ENCODE measurements around the gene ABO.
"Not testable (repeated sequence)": the region's sequence is repeated elsewhere in the genome, so short reads cannot be mapped to it uniquely, and the experiment has no call there.

Gene ABO

GRCh38 chr9:133226219-133227171 lies 48.5 kb downstream of the ABO start:
- H3K4me3 ChIP-seq (ENCODE audit: low read length), result no peak overlapping the region
- H3K27ac ChIP-seq (ENCODE audit: low read depth, low read length), result no peak overlapping the region
- TF ChIP-seq CTCF (IDR thresholded peaks at IDR 0.05; ENCODE audit: low read depth, low read length, poor library complexity, severe bottlenecking) (no peak), EZH2phosphoT487 (IDR thresholded peaks at IDR 0.05; ENCODE audit: borderline replicate concordance, low read length) (no peak)
- H3K79me2 ChIP-seq (ENCODE audit: control insufficient read depth, low read length), result no peaks in the 10 kb centered on the region
- no peaks in the 10 kb centered on the region for H3K36me3 ChIP-seq (ENCODE audit: control insufficient read depth, low read length)
- H3F3A ChIP-seq (ENCODE audit: control insufficient read depth, insufficient read depth), result no peaks in the 10 kb centered on the region
- no peaks in the 10 kb centered on the region for H3K4me1 ChIP-seq (ENCODE audit: control insufficient read depth, low read length)
- no peaks in the 10 kb centered on the region for H4K20me1 ChIP-seq (ENCODE audit: control insufficient read depth, insufficient read depth, low read depth, low read length)
- no peaks in the 10 kb centered on the region for H3K9me3 ChIP-seq (ENCODE audit: control insufficient read depth, insufficient read depth, low read length)
- no peak overlapping the region for H3K4me2 ChIP-seq (ENCODE audit: low read length)
- no peaks in the 10 kb centered on the region for H3K9me2 ChIP-seq (replicated peaks; ENCODE audit: control insufficient read depth, low read length)
- H3K27me3 ChIP-seq (ENCODE audit: control insufficient read depth, low read length), result peaks cover 8% of the 10 kb centered on the region; the same call in 1 of the 2 replicates

GRCh38 chr9:133225171-133226011 lies 49.6 kb downstream of the ABO start:
- Histone ChIP-seq H3K4me2 (ENCODE audit: low read length) (no peak overlapping the region), H3F3A (ENCODE audit: control insufficient read depth, insufficient read depth) (no peaks in the 10 kb centered on the region), H3K27me3 (ENCODE audit: control insufficient read depth, low read length) (peaks cover 8% of the 10 kb centered on the region; the same call in 1 of the 2 replicates), H3K9me3 (ENCODE audit: control insufficient read depth, insufficient read depth, low read length) (no peaks in the 10 kb centered on the region), H3K9me2 (replicated peaks; ENCODE audit: control insufficient read depth, low read length) (no peaks in the 10 kb centered on the region), H3K36me3 (ENCODE audit: control insufficient read depth, low read length) (no peaks in the 10 kb centered on the region), H3K4me1 (ENCODE audit: control insufficient read depth, low read length) (no peaks in the 10 kb centered on the region), H3K27ac (ENCODE audit: low read depth, low read length) (no peak overlapping the region), H3K4me3 (ENCODE audit: low read length) (no peak overlapping the region), H3K79me2 (ENCODE audit: control insufficient read depth, low read length) (no peaks in the 10 kb centered on the region), H4K20me1 (ENCODE audit: control insufficient read depth, insufficient read depth, low read depth, low read length) (no peaks in the 10 kb centered on the region)
- no peak for TF ChIP-seq EZH2phosphoT487 (IDR thresholded peaks at IDR 0.05; ENCODE audit: borderline replicate concordance, low read length)
- TF ChIP-seq CTCF (IDR thresholded peaks at IDR 0.05; ENCODE audit: low read depth, low read length, poor library complexity, severe bottlenecking), result no peak

- H3K36me3 ChIP-seq (ENCODE audit: control insufficient read depth, low read length), result no peaks in the 10 kb centered on the region
- no peak overlapping the region for H3K4me3 ChIP-seq (ENCODE audit: low read length)
- H3F3A ChIP-seq (ENCODE audit: control insufficient read depth, insufficient read depth), result no peaks in the 10 kb centered on the region
- H3K4me1 ChIP-seq (ENCODE audit: control insufficient read depth, low read length), result no peaks in the 10 kb centered on the region
- no peak for TF ChIP-seq CTCF (IDR thresholded peaks at IDR 0.05; ENCODE audit: low read depth, low read length, poor library complexity, severe bottlenecking)
- no peak for TF ChIP-seq EZH2phosphoT487 (IDR thresholded peaks at IDR 0.05; ENCODE audit: borderline replicate concordance, low read length)
- H3K27ac ChIP-seq (ENCODE audit: low read depth, low read length), result no peak overlapping the region
- H3K9me2 ChIP-seq (replicated peaks; ENCODE audit: control insufficient read depth, low read length), result no peaks in the 10 kb centered on the region
- H3K4me2 ChIP-seq (ENCODE audit: low read length), result no peak overlapping the region
- peaks cover 8% of the 10 kb centered on the region; the same call in 1 of the 2 replicates for H3K27me3 ChIP-seq (ENCODE audit: control insufficient read depth, low read length)
- no peaks in the 10 kb centered on the region for H3K79me2 ChIP-seq (ENCODE audit: control insufficient read depth, low read length)
- H3K9me3 ChIP-seq (ENCODE audit: control insufficient read depth, insufficient read depth, low read length), result no peaks in the 10 kb centered on the region
- no peaks in the 10 kb centered on the region for H4K20me1 ChIP-seq (ENCODE audit: control insufficient read depth, insufficient read depth, low read depth, low read length)
Observed at GRCh38 chr9:133224762-133225161, 50.2 kb downstream of the ABO start.

- not testable (repeated sequence) for H3K4me3 ChIP-seq (ENCODE audit: low read length); H3K9me2 ChIP-seq (replicated peaks; ENCODE audit: control insufficient read depth, low read length); H3K4me2 ChIP-seq (ENCODE audit: low read length); H3K79me2 ChIP-seq (ENCODE audit: control insufficient read depth, low read length); H3K4me1 ChIP-seq (ENCODE audit: control insufficient read depth, low read length); H3K36me3 ChIP-seq (ENCODE audit: control insufficient read depth, low read length); H3K9me3 ChIP-seq (ENCODE audit: control insufficient read depth, insufficient read depth, low read length); H3F3A ChIP-seq (ENCODE audit: control insufficient read depth, insufficient read depth); H4K20me1 ChIP-seq (ENCODE audit: control insufficient read depth, insufficient read depth, low read depth, low read length); H3K27ac ChIP-seq (ENCODE audit: low read depth, low read length); H3K27me3 ChIP-seq (ENCODE audit: control insufficient read depth, low read length)
Observed at GRCh38 chr9:133223159-133223756, 51.7 kb downstream of the ABO start.

- H3K4me2 ChIP-seq (ENCODE audit: low read length); H3K36me3 ChIP-seq (ENCODE audit: control insufficient read depth, low read length); H3F3A ChIP-seq (ENCODE audit: control insufficient read depth, insufficient read depth); H3K4me1 ChIP-seq (ENCODE audit: control insufficient read depth, low read length); H3K9me2 ChIP-seq (replicated peaks; ENCODE audit: control insufficient read depth, low read length); H4K20me1 ChIP-seq (ENCODE audit: control insufficient read depth, insufficient read depth, low read depth, low read length); H3K79me2 ChIP-seq (ENCODE audit: control insufficient read depth, low read length); H3K4me3 ChIP-seq (ENCODE audit: low read length); H3K9me3 ChIP-seq (ENCODE audit: control insufficient read depth, insufficient read depth, low read length); H3K27me3 ChIP-seq (ENCODE audit: control insufficient read depth, low read length); H3K27ac ChIP-seq (ENCODE audit: low read depth, low read length): not testable (repeated sequence)
Observed at GRCh38 chr9:133221994-133222393, 53.0 kb downstream of the ABO start.

Measured in DOHH2 (cell line).